Trophoblast cell (in vitro differentiated cells and primary cell): Measurements from ENCODE around the gene DLEC1.

Experiments used
- DNase-seq, 2 donors: peaks; one replicate each; pipeline ENCODE4 v3.0.0-alpha.2; 2016
- H2AFZ ChIP-seq: 2 replicates; pipeline ENCODE4 v1.6.1; 2013; ENCODE audit warnings: low read length, moderate library complexity, mild to moderate bottlenecking; ENCODE audit not compliant: insufficient read depth, poor library complexity
- H2AK5ac ChIP-seq: 2 replicates; pipeline ENCODE4 v1.6.1; 2013; ENCODE audit warnings: mild to moderate bottlenecking, low read length
- H2BK120ac ChIP-seq: 2 replicates; pipeline ENCODE4 v1.6.1; 2013; ENCODE audit warnings: low read length, mild to moderate bottlenecking, moderate library complexity; ENCODE audit not compliant: insufficient read depth, poor library complexity
- H2BK12ac ChIP-seq: 2 replicates; pipeline ENCODE4 v1.6.1; 2013; ENCODE audit warnings: mild to moderate bottlenecking, low read length, moderate library complexity
- H2BK5ac ChIP-seq: 2 replicates; pipeline ENCODE4 v1.6.1; 2013; ENCODE audit warnings: low read length, low read depth, moderate library complexity, mild to moderate bottlenecking; ENCODE audit not compliant: poor library complexity
- H3K14ac ChIP-seq: 2 replicates; pipeline ENCODE4 v1.6.1; 2013; ENCODE audit warnings: mild to moderate bottlenecking, low read length
- H3K18ac ChIP-seq: 2 replicates; pipeline ENCODE4 v1.6.1; 2013; ENCODE audit warnings: mild to moderate bottlenecking, low read length
- H3K23ac ChIP-seq: 2 replicates; pipeline ENCODE4 v1.6.1; 2013; ENCODE audit warnings: low read length
- H3K27ac ChIP-seq: 2 replicates; pipeline ENCODE4 v1.5.1; 2013; ENCODE audit warnings: low read depth, mild to moderate bottlenecking, inconsistent platforms, low read length, moderate library complexity
- H3K27me3 ChIP-seq: 2 replicates; pipeline ENCODE4 v1.6.1; 2013; ENCODE audit warnings: inconsistent platforms, mild to moderate bottlenecking, low read length, moderate library complexity; ENCODE audit not compliant: insufficient read depth
- H3K36me3 ChIP-seq, 2 experiments: 1 replicate in 1 of 2; 2 replicates in 1 of 2; pipeline ENCODE4 v1.6.1; 2013; ENCODE audit warnings: low read length in 2 of 2, mild to moderate bottlenecking in 2 of 2, moderate library complexity in 1 of 2; ENCODE audit not compliant: insufficient read depth in 2 of 2, control insufficient read depth in 1 of 2
- H3K4ac ChIP-seq: 2 replicates; pipeline ENCODE4 v1.6.1; 2013; ENCODE audit warnings: low read depth, mild to moderate bottlenecking, low read length, moderate library complexity
- H3K4me1 ChIP-seq, 2 experiments: 1 replicate in 1 of 2; 2 replicates in 1 of 2; pipeline ENCODE4 v1.6.1; 2013; ENCODE audit warnings: low read length in 2 of 2, mild to moderate bottlenecking in 2 of 2, moderate library complexity in 1 of 2; ENCODE audit not compliant: insufficient read depth in 2 of 2, control insufficient read depth in 1 of 2
- H3K4me2 ChIP-seq: 2 replicates; pipeline ENCODE4 v1.6.1; 2013; ENCODE audit warnings: inconsistent platforms, mild to moderate bottlenecking, low read length, moderate library complexity
- H3K4me3 ChIP-seq: 2 replicates; pipeline ENCODE4 v1.5.1; 2013; ENCODE audit warnings: mild to moderate bottlenecking, low read depth, low read length, inconsistent platforms
- H3K79me1 ChIP-seq: one replicate; pipeline ENCODE4 v1.6.1; 2013; ENCODE audit warnings: low read length
- H3K79me2 ChIP-seq: 2 replicates; pipeline ENCODE4 v1.6.1; 2013; ENCODE audit warnings: low read length, mild to moderate bottlenecking; ENCODE audit not compliant: control insufficient read depth, insufficient read depth, poor library complexity
- H3K9ac ChIP-seq: 2 replicates; pipeline ENCODE4 v1.6.1; 2013; ENCODE audit warnings: mild to moderate bottlenecking, low read length
- H3K9me3 ChIP-seq: 2 replicates; pipeline ENCODE4 v1.6.1; 2013; ENCODE audit warnings: low read depth, mild to moderate bottlenecking, control low read depth, inconsistent platforms, low read length; ENCODE audit not compliant: insufficient read depth
- H4K12ac ChIP-seq: 2 replicates; pipeline ENCODE4 v1.6.1; 2013; ENCODE audit warnings: low read depth, mild to moderate bottlenecking, low read length, moderate library complexity
- H4K8ac ChIP-seq: 2 replicates; pipeline ENCODE4 v1.6.1; 2013; ENCODE audit warnings: low read depth, mild to moderate bottlenecking, low read length, moderate library complexity
- H4K91ac ChIP-seq: one replicate; pipeline ENCODE4 v1.6.1; 2013; ENCODE audit warnings: low read depth, mild to moderate bottlenecking, low read length, moderate library complexity
- WGBS: extraction: QIAGEN DNeasy Blood & Tissue Kit; methylation state at CpG from one replicate; pipeline ENCODE4 v1.1.7; 2013; ENCODE audit warnings: missing lambda C conversion rate; ENCODE audit not compliant: insufficient read length, insufficient coverage; ENCODE audit errors: extremely low coverage; 5-methylcytosine and 5-hydroxymethylcytosine counted together

DLEC1 gene

DNA sequence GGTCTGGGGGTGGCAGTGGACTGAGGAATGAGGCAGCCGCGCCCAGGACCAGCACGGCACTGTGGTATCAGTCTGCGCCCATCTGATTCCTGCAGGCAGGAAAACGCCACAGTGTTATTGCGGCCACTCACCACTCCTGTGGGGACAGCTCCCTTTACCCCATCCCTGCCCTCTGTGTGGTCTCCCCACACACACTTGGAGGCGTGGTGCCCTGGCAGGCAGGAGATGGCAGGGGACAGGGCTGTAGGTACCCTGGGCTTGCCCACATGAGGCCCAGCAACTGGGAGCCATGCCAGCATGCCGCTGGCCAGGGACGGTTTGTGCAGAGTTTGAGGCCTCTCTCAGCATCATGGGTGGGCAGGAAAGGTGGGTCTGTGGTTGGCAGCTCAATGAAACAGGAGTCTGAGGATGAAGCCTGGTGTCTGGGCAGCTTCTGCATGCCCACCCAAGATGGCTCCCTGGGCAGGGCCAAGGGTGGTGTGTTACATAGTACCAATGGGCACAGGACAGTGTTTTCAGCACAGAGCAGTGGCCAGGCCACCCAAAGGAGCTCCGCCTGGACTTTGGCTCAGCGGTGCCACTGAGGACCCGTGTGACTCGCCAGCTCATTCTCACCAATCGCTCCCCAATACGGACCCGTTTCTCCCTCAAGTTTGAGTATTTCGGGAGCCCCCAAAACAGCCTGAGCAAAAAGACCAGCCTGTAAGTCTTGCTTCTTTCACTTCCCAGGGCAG, 70.7 kb downstream of the DLEC1 start:
- H3K14ac ChIP-seq = no peak overlapping the region
- H3K9ac ChIP-seq = no peak overlapping the region
- H3K36me3 ChIP-seq = no peaks in the 10 kb centered on the region
- no peak overlapping the region for H2AK5ac ChIP-seq
- no peak overlapping the region for H3K4me2 ChIP-seq
- H2BK12ac ChIP-seq = no peak overlapping the region
- H3K27me3 ChIP-seq = no peaks in the 10 kb centered on the region
- no peak overlapping the region for H2BK5ac ChIP-seq
- no peak overlapping the region for H3K4ac ChIP-seq
- H3K79me1 ChIP-seq = no peaks in the 10 kb centered on the region
- H3K4me3 ChIP-seq = no peak overlapping the region
- no peak overlapping the region for H4K8ac ChIP-seq
- no peak overlapping the region for H3K23ac ChIP-seq
- H3K9me3 ChIP-seq = no peaks in the 10 kb centered on the region
- no peak overlapping the region for H3K18ac ChIP-seq
- no peaks in the 10 kb centered on the region for H3K4me1 ChIP-seq
- H3K79me2 ChIP-seq = no peaks in the 10 kb centered on the region
- WGBS = no CpG with 5 or more reads among the region's 17 CpGs
- H3K27ac ChIP-seq = no peak overlapping the region
- no peak overlapping the region for H2BK120ac ChIP-seq
- no peak overlapping the region for H4K91ac ChIP-seq
- no peak for DNase-seq
- no peak overlapping the region for H2AFZ ChIP-seq
- H4K12ac ChIP-seq = no peak overlapping the region

GRCh38 chr3:38110314-38111050, 71.5 kb downstream of the DLEC1 start:
- Histone ChIP-seq H4K12ac (no peak overlapping the region), H4K91ac (no peak overlapping the region), H3K14ac (no peak overlapping the region), H3K9me3 (no peaks in the 10 kb centered on the region), H3K18ac (no peak overlapping the region), H3K4me3 (no peak overlapping the region), H4K8ac (no peak overlapping the region), H2BK5ac (no peak overlapping the region), H3K36me3 (no peaks in the 10 kb centered on the region), H2BK12ac (no peak overlapping the region), H3K23ac (no peak overlapping the region), H2AK5ac (no peak overlapping the region), H2BK120ac (no peak overlapping the region), H2AFZ (no peak overlapping the region), H3K27ac (no peak overlapping the region), H3K4ac (no peak overlapping the region), H3K79me1 (no peaks in the 10 kb centered on the region), H3K27me3 (no peaks in the 10 kb centered on the region), H3K4me1 (no peaks in the 10 kb centered on the region), H3K4me2 (no peak overlapping the region), H3K79me2 (no peaks in the 10 kb centered on the region), H3K9ac (no peak overlapping the region)
- no peak for DNase-seq
- no CpG with 5 or more reads among the region's 6 CpGs for WGBS

- H3K9me3 ChIP-seq = no peaks in the 10 kb centered on the region
- H2BK5ac ChIP-seq = no peak overlapping the region
- H3K79me1 ChIP-seq = no peaks in the 10 kb centered on the region
- H3K4ac ChIP-seq = no peak overlapping the region
- H3K27ac ChIP-seq = no peak overlapping the region
- no peaks in the 10 kb centered on the region for H3K79me2 ChIP-seq
- no peak overlapping the region for H4K91ac ChIP-seq
- DNase-seq = no peak
- no peak overlapping the region for H3K14ac ChIP-seq
- H2AFZ ChIP-seq = no peak overlapping the region
- H3K36me3 ChIP-seq = no peaks in the 10 kb centered on the region
- H2BK120ac ChIP-seq = no peak overlapping the region
- no peaks in the 10 kb centered on the region for H3K27me3 ChIP-seq
- H3K4me3 ChIP-seq = no peak overlapping the region
- no peak overlapping the region for H3K18ac ChIP-seq
- no peak overlapping the region for H4K8ac ChIP-seq
- H4K12ac ChIP-seq = no peak overlapping the region
- no peak overlapping the region for H2AK5ac ChIP-seq
- H2BK12ac ChIP-seq = no peak overlapping the region
- H3K4me2 ChIP-seq = no peak overlapping the region
- H3K9ac ChIP-seq = no peak overlapping the region
- WGBS = no CpG with 5 or more reads among the region's 4 CpGs
- no peak overlapping the region for H3K23ac ChIP-seq
- H3K4me1 ChIP-seq = no peaks in the 10 kb centered on the region
Observed at GRCh38 chr3:38111201-38111600, 72.2 kb downstream of the DLEC1 start.

DNA sequence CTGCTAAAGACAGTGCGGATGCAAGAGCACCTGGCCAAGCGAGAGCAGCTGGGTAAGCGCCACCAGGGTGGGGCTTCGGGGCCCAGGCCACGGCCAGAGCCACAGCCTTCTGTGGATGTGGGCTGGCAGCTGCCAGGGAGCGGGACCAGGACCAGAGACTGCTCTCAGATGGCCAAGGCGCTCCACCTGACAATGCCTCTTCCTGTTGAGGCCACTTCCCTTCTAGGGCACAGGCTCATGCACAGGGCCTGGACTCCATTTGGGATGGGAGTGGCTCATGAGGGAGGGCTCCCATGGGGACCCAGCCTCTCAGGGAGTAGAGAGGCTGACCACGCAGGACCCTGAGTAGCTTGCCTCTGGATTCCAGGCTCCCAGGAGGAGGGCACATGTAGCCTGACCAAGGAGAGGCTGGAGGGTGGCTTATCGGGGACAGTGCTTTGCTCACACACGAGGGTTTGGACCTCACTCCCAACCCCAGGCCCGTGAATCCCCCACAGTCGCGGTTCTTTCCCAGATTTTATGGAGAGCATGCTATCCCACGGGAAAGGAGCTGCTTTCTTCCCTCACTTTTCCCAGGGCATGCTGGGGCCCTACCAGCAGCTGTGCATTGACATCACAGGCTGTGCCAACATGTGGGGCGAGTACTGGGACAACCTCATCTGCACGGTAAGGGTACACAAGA, 72.8 kb downstream of the DLEC1 start:
- no peak overlapping the region for H2AFZ ChIP-seq
- no peak overlapping the region for H2BK12ac ChIP-seq
- H3K4me3 ChIP-seq = no peak overlapping the region
- no peak overlapping the region for H2BK5ac ChIP-seq
- H4K91ac ChIP-seq = no peak overlapping the region
- DNase-seq = no peak
- no peaks in the 10 kb centered on the region for H3K79me2 ChIP-seq
- no peaks in the 10 kb centered on the region for H3K9me3 ChIP-seq
- no peaks in the 10 kb centered on the region for H3K4me1 ChIP-seq
- H4K8ac ChIP-seq = no peak overlapping the region
- H3K27ac ChIP-seq = no peak overlapping the region
- no peak overlapping the region for H4K12ac ChIP-seq
- H3K14ac ChIP-seq = no peak overlapping the region
- WGBS = no CpG with 5 or more reads among the region's 16 CpGs
- no peaks in the 10 kb centered on the region for H3K36me3 ChIP-seq
- H3K4me2 ChIP-seq = no peak overlapping the region
- no peak overlapping the region for H3K9ac ChIP-seq
- H3K79me1 ChIP-seq = no peaks in the 10 kb centered on the region
- H2BK120ac ChIP-seq = no peak overlapping the region
- no peak overlapping the region for H2AK5ac ChIP-seq
- H3K23ac ChIP-seq = no peak overlapping the region
- no peaks in the 10 kb centered on the region for H3K27me3 ChIP-seq
- no peak overlapping the region for H3K4ac ChIP-seq
- no peak overlapping the region for H3K18ac ChIP-seq
